HepG2 (cell line): ENCODE results near the gene NPW. TPM values are rescaled to one million over a fixed set of nuclear protein-coding genes. Genes with fewer than 3 reads are reported as not detected.
A peak's percentile ranks its signal among the peaks of the same experiment; 100 is the strongest.

ENCODE experiments used
- AHDC1 ChIP-seq: sonication (generic); formaldehyde crosslinking; IDR thresholded peaks from 2 replicates; pipeline ENCODE4 v1.5.1; 2020; ENCODE audit warnings: mild to moderate bottlenecking, missing genetic modification reagents, borderline replicate concordance
- BRD4 ChIP-seq: sonication (generic); formaldehyde crosslinking; IDR thresholded peaks from 2 replicates; pipeline ENCODE4 v1.4.0; 2020; ENCODE audit warnings: missing genetic modification reagents
- CAMTA2 ChIP-seq: sonication (generic); formaldehyde crosslinking; IDR thresholded peaks from 2 replicates; pipeline ENCODE4 v1.4.0; 2020; ENCODE audit warnings: mild to moderate bottlenecking, missing genetic modification reagents, borderline replicate concordance
- ELK4 ChIP-seq: sonication (generic); formaldehyde crosslinking; IDR thresholded peaks from 2 replicates; pipeline ENCODE4 v1.9.0; 2021; ENCODE audit warnings: missing genetic modification reagents, borderline replicate concordance
- FOXK1 ChIP-seq: sonication (generic); formaldehyde crosslinking; IDR thresholded peaks from 2 replicates; pipeline ENCODE4 v1.4.0; 2020; ENCODE audit warnings: low read depth, missing genetic modification reagents, borderline replicate concordance
- MXD3 ChIP-seq: IDR thresholded peaks from 2 replicates; pipeline ENCODE4 v1.6.1; 2016; ENCODE audit warnings: mild to moderate bottlenecking, missing biosample characterization, missing genetic modification reagents
- NFIB ChIP-seq: sonication (generic); formaldehyde crosslinking; IDR thresholded peaks from 2 replicates; pipeline ENCODE4 v1.9.0; 2021; ENCODE audit warnings: missing genetic modification reagents, mild to moderate bottlenecking, borderline replicate concordance
- ZBED4 ChIP-seq: sonication (generic); formaldehyde crosslinking; IDR thresholded peaks from 2 replicates; pipeline ENCODE4 v1.4.0; 2020; ENCODE audit warnings: missing genetic modification reagents, borderline replicate concordance
- ZBTB8A ChIP-seq: sonication (generic); formaldehyde crosslinking; IDR thresholded peaks from 2 replicates; pipeline ENCODE4 v1.4.0; 2020; ENCODE audit warnings: mild to moderate bottlenecking, low read depth, missing genetic modification reagents, borderline replicate concordance
- ZNF225 ChIP-seq: sonication (generic); formaldehyde crosslinking; IDR thresholded peaks from 2 replicates; pipeline ENCODE4 v1.4.0; 2020; ENCODE audit warnings: mild to moderate bottlenecking, missing genetic modification reagents
- ZNF790 ChIP-seq: sonication (generic); formaldehyde crosslinking; IDR thresholded peaks from 2 replicates; pipeline ENCODE4 v1.8.0; 2022; ENCODE audit warnings: missing genetic modification reagents, mild to moderate bottlenecking, borderline replicate concordance
- ZNF792 ChIP-seq: IDR thresholded peaks from 2 replicates; pipeline ENCODE4 v1.6.1; 2016
- ZNF839 ChIP-seq: sonication (generic); formaldehyde crosslinking; IDR thresholded peaks from 2 replicates; pipeline ENCODE4 v1.4.0; 2020; ENCODE audit warnings: missing genetic modification reagents, mild to moderate bottlenecking, borderline replicate concordance
- ZNF878 ChIP-seq: sonication (generic); formaldehyde crosslinking; IDR thresholded peaks from 2 replicates; pipeline ENCODE4 v1.8.1; 2023; ENCODE audit warnings: mild to moderate bottlenecking, missing genetic modification reagents, moderate library complexity
- polyA plus RNA-seq, 8 experiments: library from polyadenylated mRNA; depleted of rRNA in 3 of 8; stranded (reverse) in 7 of 8; unstranded in 1 of 8; fragments of >200 nt; fragmentation: Illumina TruSeq in 4 of 8; extraction: Trizol in 4 of 8; gene quantifications; 2 replicates each; pipeline versions ENCODE4 v1.2.1 to v1.2.3, GENCODE V29; 2011 to 2016; ENCODE audit warnings: low read depth in 4 of 8, missing spikeins in 1 of 8, mixed read lengths in 1 of 8; ENCODE audit not compliant: insufficient read depth in 1 of 8
- total RNA-seq, 5 experiments: library from RNA; depleted of rRNA; stranded (reverse); fragments of >200 nt; fragmentation: Illumina TruSeq; extraction: Trizol; gene quantifications; 2 replicates each; pipeline ENCODE4 v1.2.3, GENCODE V29; 2016; ENCODE audit warnings: low read depth in 1 of 5
- TF ChIP-seq, protein P1 (sequence below): sonication (generic); formaldehyde crosslinking; IDR thresholded peaks from 2 replicates; pipeline ENCODE4 v1.4.0; 2020; ENCODE audit warnings: mild to moderate bottlenecking, missing genetic modification reagents, borderline replicate concordance

NPW gene
- total and polyA plus RNA-seq, 2 of the 13 experiments (the other 11 are each of a cell fraction or from before 2014, with no cell fraction given) = 0.24 to 0.97 TPM

GRCh38 chr16:2003827-2004641, 15.6 kb upstream of the NPW start (continued):
- TF ChIP-seq, protein P1, sequence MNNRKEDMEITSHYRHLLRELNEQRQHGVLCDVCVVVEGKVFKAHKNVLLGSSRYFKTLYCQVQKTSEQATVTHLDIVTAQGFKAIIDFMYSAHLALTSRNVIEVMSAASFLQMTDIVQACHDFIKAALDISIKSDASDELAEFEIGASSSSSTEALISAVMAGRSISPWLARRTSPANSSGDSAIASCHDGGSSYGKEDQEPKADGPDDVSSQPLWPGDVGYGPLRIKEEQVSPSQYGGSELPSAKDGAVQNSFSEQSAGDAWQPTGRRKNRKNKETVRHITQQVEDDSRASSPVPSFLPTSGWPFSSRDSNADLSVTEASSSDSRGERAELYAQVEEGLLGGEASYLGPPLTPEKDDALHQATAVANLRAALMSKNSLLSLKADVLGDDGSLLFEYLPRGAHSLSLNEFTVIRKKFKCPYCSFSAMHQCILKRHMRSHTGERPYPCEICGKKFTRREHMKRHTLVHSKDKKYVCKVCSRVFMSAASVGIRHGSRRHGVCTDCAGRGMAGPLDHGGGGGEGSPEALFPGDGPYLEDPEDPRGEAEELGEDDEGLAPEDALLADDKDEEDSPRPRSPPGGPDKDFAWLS (CRISPR knock-in tag) = no peak
- TF ChIP-seq ZBTB8A (CRISPR knock-in tag) (no peak), ZNF878 (CRISPR knock-in tag) (no peak), ZNF839 (no peak), ZNF225 (CRISPR knock-in tag) (no peak), BRD4 (CRISPR knock-in tag) (no peak), FOXK1 (peak; percentile 49; the same call in 1 of the 2 replicates), ZBED4 (0 out of 2 replicates have a peak, but pooled peaks have one; percentile 25), ZNF792 (CRISPR knock-in tag) (no peak), AHDC1 (no peak), MXD3 (no peak; the same call in 1 of the 2 replicates), NFIB (CRISPR knock-in tag) (no peak), CAMTA2 (CRISPR knock-in tag) (no peak), ELK4 (CRISPR knock-in tag) (no peak), ZNF790 (no peak)
